HUDEP-2 (cell line): ENCODE measurements around the gene OMA1.

Source experiments
- DNase-seq, 76 experiments: peaks; one replicate each; lab custom pipeline; 2025; ENCODE audit not compliant: unreplicated experiment in 76 of 76; lab: John Stamatoyannopoulos, UW

OMA1 gene

GRCh38 chr1:58465825-58466629 is 80.5 kb downstream of the OMA1 start:
- no peak for DNase-seq

GRCh38 chr1:58465176-58465575 is 81.3 kb downstream of the OMA1 start:
- no peak for DNase-seq

GRCh38 chr1:58460469-58460868 is 86.1 kb downstream of the OMA1 start:
- peak in 7 of 76 experiments; percentile 1 to 26 (median 7) for DNase-seq

GRCh38 chr1:58459911-58460310 is 86.6 kb downstream of the OMA1 start:
- DNase-seq = no peak

- no peak for DNase-seq
Measured at GRCh38 chr1:58457023-58457635, 89.4 kb downstream of the OMA1 start.

GRCh38 chr1:58456470-58456869 is 90.1 kb downstream of the OMA1 start:
- no peak for DNase-seq

GRCh38 chr1:58454807-58455206 is 91.7 kb downstream of the OMA1 start:
- no peak for DNase-seq

GRCh38 chr1:58454385-58454784 is 92.1 kb downstream of the OMA1 start:
- DNase-seq = no peak

GRCh38 chr1:58451560-58452191 is 94.8 kb downstream of the OMA1 start:
- no peak for DNase-seq

GRCh38 chr1:58447886-58448285 is 98.6 kb downstream of the OMA1 start:
- no peak for DNase-seq

- DNase-seq = no peak
Measured at GRCh38 chr1:58447042-58447441, 99.5 kb downstream of the OMA1 start.

GRCh38 chr1:58446368-58446767 is 100.2 kb downstream of the OMA1 start:
- no peak for DNase-seq

- DNase-seq = no peak
Measured at GRCh38 chr1:58443986-58444868, 102.3 kb downstream of the OMA1 start.

- no peak for DNase-seq
Measured at GRCh38 chr1:58442114-58442513, 104.4 kb downstream of the OMA1 start.

- no peak for DNase-seq
Measured at GRCh38 chr1:58441699-58442098, 104.8 kb downstream of the OMA1 start.

- no peak for DNase-seq
Measured at GRCh38 chr1:58440696-58441095, 105.8 kb downstream of the OMA1 start.

- DNase-seq = no peak
Measured at GRCh38 chr1:58439946-58440345, 106.6 kb downstream of the OMA1 start.

- DNase-seq = no peak
Measured at GRCh38 chr1:58438468-58438867, 108.1 kb downstream of the OMA1 start.

GRCh38 chr1:58437623-58438022 is 108.9 kb downstream of the OMA1 start:
- DNase-seq = no peak

GRCh38 chr1:58436615-58437297 is 109.8 kb downstream of the OMA1 start:
- DNase-seq = peak in 22 of 76 experiments; percentile 2 to 59 (median 18)
